GM18499 (cell line): ENCODE data around the gene MICAL3.

ENCODE experiments used
- ATAC-seq: cut with Tn5 transposase; IDR thresholded peaks from one replicate; pipeline ENCODE4 v1.9.1; 2021; ENCODE audit warnings: moderate number of reproducible peaks; ENCODE audit not compliant: insufficient read depth, unreplicated experiment

The MICAL3 gene

GRCh38 chr22:17902960-17903359, 121.4 kb downstream of the MICAL3 start:
- no peak for ATAC-seq

DNA sequence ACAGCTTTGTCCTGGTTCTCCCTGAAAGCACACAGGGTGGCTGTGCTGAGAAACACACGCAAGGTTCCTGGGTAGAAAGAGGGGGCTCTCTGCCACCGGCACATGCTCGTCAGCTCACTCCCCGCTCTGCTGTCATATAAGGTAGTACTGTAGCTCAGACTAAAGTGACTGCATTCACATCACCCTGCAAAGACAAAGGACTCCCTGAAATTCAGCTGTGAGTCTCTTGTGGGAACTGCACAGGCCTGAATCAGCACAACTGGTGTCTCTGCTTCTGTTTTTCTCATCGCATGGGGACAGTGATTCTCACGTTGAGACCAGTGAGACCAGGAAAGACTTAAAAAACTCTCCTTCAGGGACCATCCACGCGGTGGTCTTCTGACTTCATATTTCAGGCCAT, 126.0 kb downstream of the MICAL3 start:
- no peak for ATAC-seq

- ATAC-seq: no peak
Measured at GRCh38 chr22:17897858-17898257, 126.5 kb downstream of the MICAL3 start.

DNA sequence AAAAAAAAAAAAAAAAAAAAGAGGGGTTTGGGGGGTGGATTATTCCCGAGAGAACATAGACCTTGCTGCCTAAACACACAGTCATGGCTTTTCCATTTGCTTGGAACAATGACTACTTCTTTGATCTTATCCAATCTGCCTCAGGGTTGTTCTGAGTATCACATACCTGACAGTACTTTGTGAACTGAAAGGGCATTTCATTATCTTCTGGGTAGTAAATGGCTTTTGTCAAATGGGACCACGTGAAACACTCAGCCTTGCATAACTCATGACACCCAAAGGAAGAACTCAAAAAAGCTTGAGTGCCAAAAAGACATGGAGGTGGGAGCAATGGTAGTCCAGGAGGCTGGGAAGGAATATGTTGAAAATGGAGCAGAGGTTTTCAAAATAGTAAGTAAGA, 126.9 kb downstream of the MICAL3 start:
- ATAC-seq: no peak

- ATAC-seq: no peak
Measured at GRCh38 chr22:17896586-17896985, 127.8 kb downstream of the MICAL3 start.

DNA sequence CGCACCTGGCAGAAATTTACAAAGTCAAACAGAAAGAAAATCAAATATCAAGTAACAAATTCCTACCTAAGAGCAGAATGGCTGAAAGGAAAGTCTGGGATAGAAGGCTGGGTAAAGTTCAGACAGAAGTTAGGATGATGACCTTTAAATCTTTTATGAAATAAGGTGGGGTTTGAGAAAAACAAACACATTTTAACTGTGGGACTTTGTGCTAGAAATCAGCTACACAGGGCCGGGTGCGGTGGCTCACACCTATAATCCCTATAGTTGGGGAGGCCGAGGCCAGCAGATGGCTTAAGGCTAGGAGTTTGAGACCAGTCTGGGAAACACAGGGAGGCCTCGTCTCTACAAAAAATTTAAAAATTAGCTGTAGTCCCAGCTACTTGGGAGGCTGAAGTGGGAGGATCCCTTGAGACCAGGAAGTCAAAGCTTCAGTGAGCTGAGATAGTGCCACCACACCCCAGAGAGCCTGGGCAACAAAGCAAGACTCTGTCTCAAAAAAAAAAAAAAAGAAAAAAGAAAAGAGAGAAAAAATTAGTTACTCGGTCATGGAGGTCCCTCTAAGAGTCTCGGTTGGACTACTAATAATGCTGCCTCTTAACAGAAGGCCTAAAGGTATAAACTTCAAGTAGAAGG, 130.3 kb downstream of the MICAL3 start:
- no peak for ATAC-seq

DNA sequence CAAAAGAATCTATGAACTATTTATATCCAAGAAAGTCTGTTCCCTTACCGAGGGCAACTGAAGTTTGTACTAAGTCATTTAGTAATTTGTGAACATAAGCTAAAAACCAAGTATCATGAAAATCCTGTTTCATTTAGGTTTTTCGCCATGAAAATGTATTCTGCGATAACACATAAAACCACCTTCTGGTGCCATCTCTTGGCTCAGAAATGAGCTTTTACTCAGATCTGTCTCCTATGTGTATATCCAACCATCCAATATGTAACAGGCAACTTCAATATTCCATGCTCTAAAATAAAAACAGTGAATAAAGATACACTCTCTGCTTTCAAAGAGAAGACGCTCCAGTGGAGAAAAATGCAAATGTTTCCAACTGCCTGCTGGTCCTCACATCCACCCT, 132.0 kb downstream of the MICAL3 start:
- ATAC-seq: no peak

DNA sequence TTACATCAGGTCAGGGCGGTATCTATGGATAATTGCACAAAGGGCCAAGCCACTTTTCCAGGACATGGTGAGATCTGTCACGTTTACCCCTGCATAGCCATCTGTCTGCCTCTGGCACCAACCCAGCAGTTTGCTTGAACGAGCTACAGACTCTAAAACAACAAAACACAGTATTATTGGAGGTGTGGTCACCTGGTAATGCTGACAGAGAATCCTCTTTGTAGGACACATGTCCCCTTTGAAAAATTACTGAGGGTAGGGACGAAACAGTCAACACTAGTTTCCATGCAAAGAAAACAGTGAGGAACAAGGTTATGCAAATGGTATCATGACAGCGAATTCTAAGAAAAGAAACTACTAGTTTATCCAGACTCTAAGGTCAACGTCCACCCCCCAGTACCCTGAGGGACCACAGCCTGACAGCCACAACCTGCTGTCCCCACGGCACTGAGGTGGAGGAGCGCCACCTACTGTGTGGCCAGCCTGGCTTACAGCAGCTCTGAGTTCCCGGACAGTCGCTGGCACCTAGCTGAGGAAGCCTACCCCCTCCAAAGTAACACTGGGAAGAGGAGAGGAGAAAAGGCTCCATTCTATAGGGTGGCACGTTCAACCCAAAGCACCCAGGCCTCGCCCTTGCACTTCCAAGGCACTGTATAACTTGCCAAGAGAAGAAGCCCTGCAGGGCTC, 132.7 kb downstream of the MICAL3 start:
- no peak for ATAC-seq

- no peak for ATAC-seq
Measured at GRCh38 chr22:17890892-17891291, 133.5 kb downstream of the MICAL3 start.

DNA sequence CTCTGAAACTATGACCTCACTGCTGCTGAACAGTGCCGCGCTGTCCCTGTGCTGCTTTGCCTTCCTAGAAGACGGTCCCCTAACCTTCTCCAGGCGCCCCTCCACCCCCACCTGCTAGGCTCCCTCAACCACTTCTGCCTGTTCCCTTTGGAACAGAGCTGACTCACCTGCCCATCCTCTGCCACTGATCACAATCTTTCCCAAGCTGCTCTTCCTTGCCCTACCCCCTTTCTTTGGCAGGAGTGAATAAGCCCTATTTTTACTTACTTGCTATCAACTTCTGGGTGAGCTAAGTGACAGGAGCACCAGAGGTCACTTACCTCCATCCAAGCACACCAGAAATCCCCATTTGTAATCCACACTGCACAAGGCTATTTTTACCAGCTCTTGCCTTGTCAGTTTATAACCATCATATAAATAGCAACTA, 134.1 kb downstream of the MICAL3 start:
- no peak for ATAC-seq

- ATAC-seq: no peak
Measured at GRCh38 chr22:17888855-17889254, 135.5 kb downstream of the MICAL3 start.

- ATAC-seq: no peak
Measured at GRCh38 chr22:17888439-17888838, 135.9 kb downstream of the MICAL3 start.

DNA sequence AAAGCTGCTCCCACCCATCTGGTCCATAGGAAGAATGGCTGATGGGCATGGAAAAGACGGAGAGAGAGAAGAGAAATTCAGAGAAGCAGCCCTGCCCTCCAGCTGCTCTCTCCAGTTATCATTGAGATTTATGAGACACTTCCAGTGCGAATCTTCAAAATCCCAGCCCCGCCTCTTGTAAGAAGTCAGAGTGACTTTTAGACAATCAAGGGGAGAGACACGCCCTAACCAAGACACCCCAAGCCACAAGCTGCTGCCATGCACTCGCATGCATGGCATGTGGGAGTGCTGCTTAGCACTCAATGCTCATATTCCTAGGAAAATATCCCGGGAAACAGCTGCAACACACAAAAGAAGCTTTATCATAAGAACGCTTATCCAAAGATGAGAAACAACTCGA, 139.5 kb downstream of the MICAL3 start:
- no peak for ATAC-seq

DNA sequence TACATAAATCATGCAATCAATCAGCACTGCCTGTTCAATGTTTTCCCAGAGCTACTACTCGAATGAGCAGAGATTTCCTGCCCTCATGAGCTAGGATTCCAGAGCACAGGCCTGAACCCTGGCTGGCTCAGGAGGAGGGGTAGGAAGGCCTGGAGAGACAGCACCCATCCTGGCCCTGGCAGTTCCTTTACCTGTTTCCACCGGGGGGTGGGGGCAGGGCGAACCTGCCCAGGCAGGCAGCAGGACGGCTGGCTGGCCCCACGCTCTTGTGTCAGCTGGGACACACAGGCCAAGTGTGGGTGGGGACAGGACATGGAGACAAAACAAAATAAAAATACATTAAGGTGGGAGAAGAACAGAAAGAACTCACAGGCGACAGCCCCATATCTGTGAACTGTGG, 140.3 kb downstream of the MICAL3 start:
- no peak for ATAC-seq

DNA sequence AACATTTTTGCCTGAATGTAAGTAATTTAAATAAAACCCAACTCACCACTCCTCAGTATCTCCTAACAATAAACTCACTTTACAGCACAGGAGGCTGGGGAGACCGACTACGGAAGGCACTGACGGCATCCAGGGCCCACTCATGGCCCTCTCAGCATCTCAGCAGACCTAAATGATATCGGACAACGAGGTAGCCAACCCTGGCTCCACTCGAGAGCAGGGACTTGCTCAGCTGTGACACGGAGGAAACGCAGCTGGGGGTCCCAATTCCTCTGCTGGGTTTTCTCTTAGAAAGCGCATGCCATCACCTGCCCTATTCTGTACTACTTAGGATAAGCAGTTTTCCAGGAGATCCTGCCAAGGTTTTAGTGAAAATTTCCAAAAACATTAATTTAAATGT, 141.0 kb downstream of the MICAL3 start:
- no peak for ATAC-seq

DNA sequence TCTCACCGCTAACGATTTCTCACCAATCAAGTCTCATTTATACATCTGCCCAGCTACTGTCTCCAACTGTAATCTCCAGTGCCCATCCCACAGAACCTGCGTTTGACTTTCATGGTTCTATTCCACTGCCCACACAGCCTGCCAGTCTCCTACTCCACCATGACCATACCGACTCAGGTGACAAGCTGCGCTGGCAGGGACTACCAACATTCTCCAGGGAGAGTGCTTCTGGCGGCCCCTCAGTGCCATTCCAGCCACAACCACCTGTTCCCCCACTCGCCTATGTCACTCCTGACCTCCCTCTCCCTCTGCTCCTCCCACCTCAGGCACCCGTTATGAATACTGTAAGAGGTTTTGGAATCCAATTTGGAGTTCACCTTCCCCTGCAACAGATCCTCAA, 141.6 kb downstream of the MICAL3 start:
- ATAC-seq: no peak

GRCh38 chr22:17882162-17882561, 142.2 kb downstream of the MICAL3 start:
- no peak for ATAC-seq

- no peak for ATAC-seq
Measured at GRCh38 chr22:17881366-17881765, 143.0 kb downstream of the MICAL3 start.

GRCh38 chr22:17880468-17880867, 143.9 kb downstream of the MICAL3 start:
- ATAC-seq: no peak

- no peak for ATAC-seq
Measured at GRCh38 chr22:17880020-17880419, 144.3 kb downstream of the MICAL3 start.

GRCh38 chr22:17878941-17879340, 145.4 kb downstream of the MICAL3 start:
- no peak for ATAC-seq

DNA sequence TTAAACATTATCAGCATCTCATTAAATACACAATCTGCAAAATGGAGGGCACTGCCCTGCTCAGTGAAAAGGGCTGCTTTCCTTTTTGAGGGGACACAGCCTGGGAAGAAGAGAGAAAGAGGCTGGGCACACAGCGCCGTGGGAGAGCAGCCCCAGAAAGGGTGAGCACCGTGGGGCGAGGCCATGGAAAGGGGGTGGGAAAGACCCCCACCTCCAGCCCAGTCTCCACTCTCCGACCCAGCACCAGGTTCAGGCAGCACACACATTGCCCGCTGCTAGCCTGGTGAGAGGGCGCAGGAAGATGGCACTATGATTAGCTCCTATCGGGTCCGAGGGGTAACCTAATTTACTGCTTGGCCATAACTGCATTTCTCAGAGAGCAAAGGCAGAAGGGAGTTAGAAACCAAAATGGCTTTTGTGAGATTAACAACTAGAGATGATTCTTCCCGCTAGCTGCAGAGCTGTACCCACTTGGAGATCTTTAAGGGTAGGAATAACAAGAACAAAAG, 146.1 kb downstream of the MICAL3 start:
- ATAC-seq: no peak
